ENCODE data around the gene PARD3.

PARD3 gene

DNA sequence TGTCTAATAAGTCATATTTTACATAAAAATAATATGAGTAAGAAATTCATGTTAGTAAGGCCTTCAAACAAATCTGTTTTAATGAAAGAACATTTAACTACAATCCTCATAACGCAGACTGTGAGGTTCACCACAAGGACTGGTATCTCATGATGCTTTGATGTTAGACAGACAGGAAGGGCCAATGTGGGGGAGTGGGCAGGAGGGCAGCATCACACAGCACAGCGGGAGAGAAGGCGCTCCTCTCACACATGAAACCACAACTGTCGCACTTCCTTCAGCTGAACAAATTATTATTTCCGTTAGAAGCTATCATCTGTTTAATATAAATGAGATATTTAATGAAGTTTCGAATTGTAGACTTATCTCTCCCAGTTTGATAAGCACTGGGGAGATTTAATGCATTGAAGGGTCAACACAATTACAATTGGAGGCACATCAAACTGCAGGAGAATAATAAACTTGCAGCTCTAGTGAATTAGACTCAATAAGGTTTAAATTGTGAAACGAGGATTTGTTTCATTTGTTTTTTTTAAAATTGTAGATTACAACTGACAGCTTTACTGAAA is 466.1 kb downstream of the PARD3 start:
- Histone ChIP-seq H3K4me3 (ENCODE audit: insufficient read depth, low read length, poor library complexity, severe bottlenecking) (no peak overlapping the region), H3K27me3 (ENCODE audit: low read length) (no peaks in the 10 kb centered on the region), H3K9me2 (replicated peaks; ENCODE audit: insufficient read depth, low read length) (no peaks in the 10 kb centered on the region), H3K9ac (ENCODE audit: low read length) (no peak overlapping the region), H3K36me3 (ENCODE audit: low read length) (no peaks in the 10 kb centered on the region), H4K20me1 (ENCODE audit: low read depth, low read length) (no peaks in the 10 kb centered on the region), H3K9me3 (ENCODE audit: insufficient read depth, low read length) (no peaks in the 10 kb centered on the region), H3F3A (ENCODE audit: insufficient read depth) (no peaks in the 10 kb centered on the region), H3K79me2 (ENCODE audit: insufficient read depth, low read length) (no peaks in the 10 kb centered on the region), H3K4me2 (ENCODE audit: low read depth, low read length, poor library complexity, severe bottlenecking) (no peak overlapping the region), H2AFZ (ENCODE audit: low read depth, low read length, severe bottlenecking) (no peak overlapping the region), H3K27ac (ENCODE audit: low read depth, low read length) (no peak overlapping the region)
- no peak for TF ChIP-seq CTCF (IDR thresholded peaks at IDR 0.05; ENCODE audit: insufficient read depth, low read length, poor library complexity, severe bottlenecking)
- no peak for TF ChIP-seq EZH2phosphoT487 (conservative IDR thresholded peaks at IDR 0.05; ENCODE audit: low read length)

- Histone ChIP-seq H3K36me3 (ENCODE audit: low read length) (no peaks in the 10 kb centered on the region), H3K9me2 (replicated peaks; ENCODE audit: insufficient read depth, low read length) (no peaks in the 10 kb centered on the region), H3F3A (ENCODE audit: insufficient read depth) (no peaks in the 10 kb centered on the region), H3K79me2 (ENCODE audit: insufficient read depth, low read length) (no peaks in the 10 kb centered on the region), H4K20me1 (ENCODE audit: low read depth, low read length) (no peaks in the 10 kb centered on the region), H3K4me3 (ENCODE audit: insufficient read depth, low read length, poor library complexity, severe bottlenecking) (no peak overlapping the region), H3K27ac (ENCODE audit: low read depth, low read length) (no peak overlapping the region), H3K9me3 (ENCODE audit: insufficient read depth, low read length) (no peaks in the 10 kb centered on the region), H3K9ac (ENCODE audit: low read length) (no peak overlapping the region), H3K27me3 (ENCODE audit: low read length) (no peaks in the 10 kb centered on the region), H2AFZ (ENCODE audit: low read depth, low read length, severe bottlenecking) (no peak overlapping the region), H3K4me2 (ENCODE audit: low read depth, low read length, poor library complexity, severe bottlenecking) (no peak overlapping the region)
- no peak for TF ChIP-seq CTCF (IDR thresholded peaks at IDR 0.05; ENCODE audit: insufficient read depth, low read length, poor library complexity, severe bottlenecking)
- no peak for TF ChIP-seq EZH2phosphoT487 (conservative IDR thresholded peaks at IDR 0.05; ENCODE audit: low read length)
Measured at GRCh38 chr10:34348021-34348420, 467.1 kb downstream of the PARD3 start.

DNA sequence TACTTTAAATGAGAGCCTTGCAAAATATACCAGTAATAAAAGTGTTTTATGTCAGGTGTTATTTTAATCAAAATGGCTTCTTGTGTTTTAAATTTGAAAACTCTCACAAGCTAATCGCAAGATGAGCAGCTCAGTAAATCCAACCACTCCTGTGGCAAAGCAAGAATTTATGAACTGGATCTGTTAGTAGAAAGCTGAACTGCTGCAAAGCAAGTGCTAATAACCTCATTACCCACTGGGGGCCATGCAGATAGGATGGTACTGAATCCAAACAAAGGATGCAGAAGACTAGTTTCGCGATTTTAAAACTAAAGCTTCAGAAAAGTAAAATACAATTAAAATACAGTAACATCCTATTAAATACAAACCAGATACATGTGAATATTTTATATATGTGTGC is 468.0 kb downstream of the PARD3 start:
- H3K27ac ChIP-seq (ENCODE audit: low read depth, low read length) = no peak overlapping the region
- H3K4me2 ChIP-seq (ENCODE audit: low read depth, low read length, poor library complexity, severe bottlenecking) = no peak overlapping the region
- H4K20me1 ChIP-seq (ENCODE audit: low read depth, low read length) = no peaks in the 10 kb centered on the region
- H3F3A ChIP-seq (ENCODE audit: insufficient read depth) = no peaks in the 10 kb centered on the region
- no peaks in the 10 kb centered on the region for H3K27me3 ChIP-seq (ENCODE audit: low read length)
- H2AFZ ChIP-seq (ENCODE audit: low read depth, low read length, severe bottlenecking) = no peak overlapping the region
- no peaks in the 10 kb centered on the region for H3K36me3 ChIP-seq (ENCODE audit: low read length)
- H3K9me3 ChIP-seq (ENCODE audit: insufficient read depth, low read length) = no peaks in the 10 kb centered on the region
- H3K4me3 ChIP-seq (ENCODE audit: insufficient read depth, low read length, poor library complexity, severe bottlenecking) = no peak overlapping the region
- no peak for TF ChIP-seq CTCF (IDR thresholded peaks at IDR 0.05; ENCODE audit: insufficient read depth, low read length, poor library complexity, severe bottlenecking)
- TF ChIP-seq EZH2phosphoT487 (conservative IDR thresholded peaks at IDR 0.05; ENCODE audit: low read length) = no peak
- H3K9me2 ChIP-seq (replicated peaks; ENCODE audit: insufficient read depth, low read length) = no peaks in the 10 kb centered on the region
- H3K9ac ChIP-seq (ENCODE audit: low read length) = no peak overlapping the region
- H3K79me2 ChIP-seq (ENCODE audit: insufficient read depth, low read length) = no peaks in the 10 kb centered on the region
